ENCODE data around the gene SMCR8. TPM values are rescaled to one million over a fixed set of nuclear protein-coding genes. Genes with fewer than 3 reads are reported as not detected.
A peak's percentile ranks its signal among the peaks of the same experiment; 100 is the strongest.

Gene SMCR8
- total and polyA plus RNA-seq, 9 of the 15 experiments (the other 6 are each of a cell fraction or from before 2014, with no cell fraction given) = 0.25 to 8.8 (median 4.9) TPM

GRCh38 chr17:18363101-18364049 lies 48.3 kb downstream of the SMCR8 start, which contains the start of gene SHMT1 (continued):
- TF ChIP-seq REST (IDR thresholded peaks at IDR 0.05; ENCODE audit: borderline replicate concordance) (peak; percentile 61), REST (CRISPR knock-in tag; IDR thresholded peaks at IDR 0.05; ENCODE audit: low read depth) (no peak), ARID2 (IDR thresholded peaks at IDR 0.05) (no peak), HDGF (IDR thresholded peaks at IDR 0.05) (no peak), NFIX (CRISPR knock-in tag; IDR thresholded peaks at IDR 0.05; ENCODE audit: low read depth) (no peak), PURB (CRISPR knock-in tag; IDR thresholded peaks at IDR 0.05; ENCODE audit: low read depth) (no peak), FOXJ2 (tag; IDR thresholded peaks at IDR 0.05) (no peak), ZNF12 (CRISPR knock-in tag; IDR thresholded peaks at IDR 0.05) (no peak), CBFA2T2 (conservative IDR thresholded peaks at IDR 0.05) (peak; percentile 39), ZNF785 (CRISPR knock-in tag; IDR thresholded peaks at IDR 0.05) (no peak), YY1 (IDR thresholded peaks at IDR 0.05; ENCODE audit: borderline replicate concordance in 1 of 3, control insufficient read depth in 1 of 3, extremely low read depth in 1 of 3, insufficient read depth in 3 of 3, insufficient read length in 1 of 3, insufficient replicate concordance in 2 of 3, low read depth in 1 of 3, low read length in 2 of 3) (no peak), ZFP36 (IDR thresholded peaks at IDR 0.05; ENCODE audit: low read depth, low read length, partially characterized antibody) (no peak)
- TF ChIP-seq, protein P1, sequence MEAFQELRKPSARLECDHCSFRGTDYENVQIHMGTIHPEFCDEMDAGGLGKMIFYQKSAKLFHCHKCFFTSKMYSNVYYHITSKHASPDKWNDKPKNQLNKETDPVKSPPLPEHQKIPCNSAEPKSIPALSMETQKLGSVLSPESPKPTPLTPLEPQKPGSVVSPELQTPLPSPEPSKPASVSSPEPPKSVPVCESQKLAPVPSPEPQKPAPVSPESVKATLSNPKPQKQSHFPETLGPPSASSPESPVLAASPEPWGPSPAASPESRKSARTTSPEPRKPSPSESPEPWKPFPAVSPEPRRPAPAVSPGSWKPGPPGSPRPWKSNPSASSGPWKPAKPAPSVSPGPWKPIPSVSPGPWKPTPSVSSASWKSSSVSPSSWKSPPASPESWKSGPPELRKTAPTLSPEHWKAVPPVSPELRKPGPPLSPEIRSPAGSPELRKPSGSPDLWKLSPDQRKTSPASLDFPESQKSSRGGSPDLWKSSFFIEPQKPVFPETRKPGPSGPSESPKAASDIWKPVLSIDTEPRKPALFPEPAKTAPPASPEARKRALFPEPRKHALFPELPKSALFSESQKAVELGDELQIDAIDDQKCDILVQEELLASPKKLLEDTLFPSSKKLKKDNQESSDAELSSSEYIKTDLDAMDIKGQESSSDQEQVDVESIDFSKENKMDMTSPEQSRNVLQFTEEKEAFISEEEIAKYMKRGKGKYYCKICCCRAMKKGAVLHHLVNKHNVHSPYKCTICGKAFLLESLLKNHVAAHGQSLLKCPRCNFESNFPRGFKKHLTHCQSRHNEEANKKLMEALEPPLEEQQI (IDR thresholded peaks at IDR 0.05) = no peak

All from K562 (cell line).